Type B pancreatic cell (in vitro differentiated cells): ENCODE measurements around the gene FAM161B. TPM values are rescaled to one million over a fixed set of nuclear protein-coding genes. Genes with fewer than 3 reads are reported as not detected.
"Not testable (repeated sequence)": the region's sequence is repeated elsewhere in the genome, so short reads cannot be mapped to it uniquely, and the experiment has no call there.

Source experiments
- DNase-seq: peaks from one replicate; pipeline ENCODE4 v3.0.0; 2021; ENCODE audit warnings: mixed read lengths; ENCODE audit not compliant: unreplicated experiment; ENCODE audit errors: extremely low spot score
- H3K27ac Mint-ChIP-seq: 2 replicates; pipeline ENCODE4 v1.8.0; 2021; ENCODE audit warnings: mild to moderate bottlenecking, mixed read lengths
- H3K27me3 Mint-ChIP-seq: 2 replicates; pipeline ENCODE4 v1.8.0; 2021; ENCODE audit warnings: mixed read lengths
- H3K36me3 Mint-ChIP-seq: 2 replicates; pipeline ENCODE4 v1.8.0; 2021; ENCODE audit warnings: mixed read lengths
- H3K4me1 Mint-ChIP-seq: one replicate; pipeline ENCODE4 v1.8.0; 2021; ENCODE audit warnings: mixed read lengths; ENCODE audit not compliant: unreplicated experiment
- H3K4me3 Mint-ChIP-seq: 2 replicates; pipeline ENCODE4 v1.8.0; 2021; ENCODE audit warnings: mild to moderate bottlenecking, mixed read lengths
- H3K9me3 Mint-ChIP-seq: 2 replicates; pipeline ENCODE4 v1.8.0; 2021; ENCODE audit warnings: mixed read lengths
- CTCF ChIP-seq: fragments of 200-600 bp; sonication (generic); conservative IDR thresholded peaks from 2 replicates; pipeline ENCODE4 v1.5.0; 2021; ENCODE audit warnings: antibody characterized with exemption, mild to moderate bottlenecking
- total RNA-seq: library from RNA; stranded (reverse); gene quantifications from 2 replicates; pipeline ENCODE4 v1.2.1, GENCODE V29; 2021; ENCODE audit warnings: low replicate concordance

The FAM161B gene
- total RNA-seq, 1 donor from 2014 or later = 5.3 TPM

- no peak for TF ChIP-seq CTCF
- no peaks in the 10 kb centered on the region for H3K9me3 Mint-ChIP-seq
Observed at GRCh38 chr14:73916324-73916723, 33.6 kb downstream of the FAM161B start.

GRCh38 chr14:73913256-73913655, 36.6 kb downstream of the FAM161B start:
- Mint-ChIP-seq H3K27me3 (no peaks in the 10 kb centered on the region), H3K36me3 (peaks cover 48% of the 10 kb centered on the region)

More at GRCh38 chr14:73916324-73916723, 33.6 kb downstream of the FAM161B start:
- Mint-ChIP-seq H3K27me3 (no peaks in the 10 kb centered on the region), H3K36me3 (peaks cover 34% of the 10 kb centered on the region), H3K4me3 (no peak overlapping the region), H3K27ac (no peak overlapping the region), H3K4me1 (no peaks in the 10 kb centered on the region)
- no peak for DNase-seq

GRCh38 chr14:73909681-73910080, 40.2 kb downstream of the FAM161B start:
- Mint-ChIP-seq H3K4me1 (no peaks in the 10 kb centered on the region), H3K4me3 (no peak overlapping the region), H3K27me3 (no peaks in the 10 kb centered on the region), H3K27ac (no peak overlapping the region), H3K36me3 (peaks cover 50% of the 10 kb centered on the region), H3K9me3 (no peaks in the 10 kb centered on the region)
- no peak for TF ChIP-seq CTCF
- no peak for DNase-seq

More at GRCh38 chr14:73913256-73913655, 36.6 kb downstream of the FAM161B start:
- no peak for DNase-seq
- no peaks in the 10 kb centered on the region for H3K9me3 Mint-ChIP-seq
- H3K4me3 Mint-ChIP-seq = no peak overlapping the region
- H3K27ac Mint-ChIP-seq = no peak overlapping the region
- no peak for TF ChIP-seq CTCF
- no peaks in the 10 kb centered on the region for H3K4me1 Mint-ChIP-seq

- Mint-ChIP-seq H3K27me3 (no peaks in the 10 kb centered on the region), H3K27ac (no peak overlapping the region), H3K9me3 (no peaks in the 10 kb centered on the region), H3K4me3 (no peak overlapping the region), H3K36me3 (peaks cover 17% of the 10 kb centered on the region), H3K4me1 (no peaks in the 10 kb centered on the region)
- DNase-seq = no peak
- TF ChIP-seq CTCF = no peak
Observed at GRCh38 chr14:73903028-73903427, 46.9 kb downstream of the FAM161B start.

- Mint-ChIP-seq H3K9me3 (no peaks in the 10 kb centered on the region), H3K27me3 (no peaks in the 10 kb centered on the region), H3K4me3 (no peak overlapping the region), H3K27ac (no peak overlapping the region), H3K4me1 (no peaks in the 10 kb centered on the region), H3K36me3 (peaks cover 27% of the 10 kb centered on the region)
- DNase-seq = no peak
- TF ChIP-seq CTCF = no peak
Observed at GRCh38 chr14:73896521-73896920, 53.4 kb downstream of the FAM161B start.

GRCh38 chr14:73895939-73896338, 54.0 kb downstream of the FAM161B start:
- DNase-seq = no peak
- Mint-ChIP-seq H3K27ac (no peak overlapping the region), H3K36me3 (peaks cover 27% of the 10 kb centered on the region), H3K4me3 (no peak overlapping the region), H3K27me3 (no peaks in the 10 kb centered on the region), H3K4me1 (no peaks in the 10 kb centered on the region), H3K9me3 (no peaks in the 10 kb centered on the region)
- TF ChIP-seq CTCF = no peak

- H3K36me3 Mint-ChIP-seq = peaks cover 24% of the 10 kb centered on the region
- H3K4me3 Mint-ChIP-seq = not testable (repeated sequence)
Observed at GRCh38 chr14:73894180-73894687, 55.7 kb downstream of the FAM161B start.

More at GRCh38 chr14:73894180-73894687, 55.7 kb downstream of the FAM161B start:
- H3K27ac Mint-ChIP-seq, H3K9me3 Mint-ChIP-seq, H3K27me3 Mint-ChIP-seq, DNase-seq, H3K4me1 Mint-ChIP-seq: not testable (repeated sequence)
